Hepatocyte (in vitro differentiated cells): ENCODE data around the gene P3H3. TPM values are rescaled to one million over a fixed set of nuclear protein-coding genes. Genes with fewer than 3 reads are reported as not detected.
"Not testable (repeated sequence)": the region's sequence is repeated elsewhere in the genome, so short reads cannot be mapped to it uniquely, and the experiment has no call there.

Source experiments
- DNase-seq: peaks from one replicate; pipeline ENCODE4 v3.0.0-alpha.2; 2016; ENCODE audit warnings: low spot score
- H2AFZ ChIP-seq: fragments of 200-600 bp; sonication (generic); 2 replicates; pipeline ENCODE4 v1.6.0; 2016; ENCODE audit warnings: antibody characterized with exemption, mild to moderate bottlenecking
- H3K27ac ChIP-seq: fragments of 200-600 bp; sonication (generic); 2 replicates; pipeline ENCODE4 v1.5.1; 2016; ENCODE audit warnings: mild to moderate bottlenecking
- H3K27me3 ChIP-seq: fragments of 200-600 bp; sonication (generic); 2 replicates; pipeline ENCODE4 v1.6.1; 2016
- H3K36me3 ChIP-seq: fragments of 200-600 bp; sonication (generic); replicated peaks from 2 replicates; pipeline ENCODE4 v1.5.1; 2016; ENCODE audit warnings: low read depth; ENCODE audit not compliant: insufficient read depth
- H3K4me1 ChIP-seq: fragments of 200-600 bp; sonication (generic); 2 replicates; pipeline ENCODE4 v1.5.1; 2016; ENCODE audit warnings: mild to moderate bottlenecking, moderate library complexity; ENCODE audit not compliant: insufficient read depth
- H3K4me2 ChIP-seq: fragments of 200-600 bp; sonication (generic); 2 replicates; pipeline ENCODE4 v1.6.0; 2016
- H3K4me3 ChIP-seq: fragments of 200-600 bp; sonication (generic); 2 replicates; pipeline ENCODE4 v1.5.1; 2016; ENCODE audit warnings: mild to moderate bottlenecking
- H3K79me2 ChIP-seq: fragments of 200-600 bp; sonication (generic); 2 replicates; pipeline ENCODE4 v1.6.0; 2017; ENCODE audit warnings: mild to moderate bottlenecking
- H3K9me2 ChIP-seq: fragments of 200-600 bp; sonication (generic); replicated peaks from 2 replicates; pipeline ENCODE4 v1.6.0; 2017; ENCODE audit warnings: mild to moderate bottlenecking; ENCODE audit not compliant: insufficient read depth
- H3K9me3 ChIP-seq: fragments of 200-600 bp; sonication (generic); 2 replicates; pipeline ENCODE4 v1.5.1; 2016; ENCODE audit warnings: low read depth, mild to moderate bottlenecking
- H4K20me1 ChIP-seq: fragments of 200-600 bp; sonication (generic); 2 replicates; pipeline ENCODE4 v1.6.0; 2016; ENCODE audit warnings: mild to moderate bottlenecking; ENCODE audit not compliant: insufficient read depth, poor library complexity, severe bottlenecking
- CTCF ChIP-seq: fragments of 200-600 bp; sonication (generic); IDR thresholded peaks from 2 replicates; pipeline ENCODE4 v1.5.1; 2016; ENCODE audit warnings: antibody characterized with exemption, mild to moderate bottlenecking; ENCODE audit not compliant: poor library complexity
- EZH2 ChIP-seq: fragments of 200-600 bp; sonication (generic); IDR thresholded peaks from 2 replicates; pipeline ENCODE4 v1.6.1; 2016; ENCODE audit warnings: antibody characterized with exemption, mild to moderate bottlenecking, borderline replicate concordance
- EZH2phosphoT487 ChIP-seq: fragments of 200-600 bp; sonication (generic); IDR thresholded peaks from one replicate; pipeline ENCODE4 v1.6.1; 2018; ENCODE audit warnings: antibody characterized with exemption, mild to moderate bottlenecking, low read depth, moderate library complexity; ENCODE audit not compliant: unreplicated experiment, severe bottlenecking
- WGBS: methylation state at CpG from one replicate; pipeline ENCODE4 v1.1.6; 2016; ENCODE audit warnings: low lambda C conversion rate; ENCODE audit errors: missing lambda C conversion rate; 5-methylcytosine and 5-hydroxymethylcytosine counted together
- polyA plus RNA-seq: library from polyadenylated mRNA; unstranded; fragments of >200 nt; fragmentation: Nextera tagmentation; extraction: Ambion mirVana; gene quantifications from 2 replicates; pipeline ENCODE4 v1.2.1, GENCODE V29; 2016
- total RNA-seq: library from RNA; depleted of rRNA; stranded (reverse); fragments of >200 nt; gene quantifications from 2 replicates; pipeline ENCODE4 v1.2.3, GENCODE V29; 2014

The P3H3 gene
- total and polyA plus RNA-seq, 2 experiments from 2014 or later, result 38.1 to 38.6 TPM

- Histone ChIP-seq H3K27me3 (no peaks in the 10 kb centered on the region), H3K4me2 (peak overlapping the region; percentile 98), H3K4me1 (peaks cover 29% of the 10 kb centered on the region), H3K9me2 (no peaks in the 10 kb centered on the region), H3K9me3 (no peaks in the 10 kb centered on the region), H4K20me1 (peaks cover 21% of the 10 kb centered on the region), H3K79me2 (peaks cover 44% of the 10 kb centered on the region), H3K4me3 (peak overlapping the region; percentile 67), H3K27ac (peak overlapping the region; percentile 58), H2AFZ (no peak overlapping the region), H3K36me3 (no peaks in the 10 kb centered on the region)
- TF ChIP-seq CTCF, result no peak
- no peak for TF ChIP-seq EZH2
- 87% methylated on average over 12 of the region's 12 CpGs for WGBS
- peak; percentile 65 for DNase-seq
Observed at GRCh38 chr12:6871052-6871957, 43.1 kb downstream of the P3H3 start.

GRCh38 chr12:6872073-6873048 lies 44.2 kb downstream of the P3H3 start:
- TF ChIP-seq CTCF, result peak; percentile 92
- TF ChIP-seq EZH2, result no peak
- Histone ChIP-seq H3K4me1 (peaks cover 29% of the 10 kb centered on the region), H2AFZ (no peak overlapping the region), H3K27me3 (no peaks in the 10 kb centered on the region), H4K20me1 (peaks cover 21% of the 10 kb centered on the region), H3K9me3 (no peaks in the 10 kb centered on the region), H3K36me3 (no peaks in the 10 kb centered on the region), H3K4me2 (peak overlapping the region; percentile 98), H3K4me3 (peak overlapping the region; percentile 91), H3K79me2 (peaks cover 44% of the 10 kb centered on the region), H3K9me2 (no peaks in the 10 kb centered on the region), H3K27ac (peak overlapping the region; percentile 88)
- DNase-seq, result peak; percentile 93
- 5% methylated on average over 36 of the region's 40 CpGs for WGBS

GRCh38 chr12:6873094-6874014 lies 45.1 kb downstream of the P3H3 start, which contains the start of gene SPSB2:
Gene SPSB2, minus strand, starts transcription at chr12:6873303. Its CDS starts 402 bp downstream, at chr12:6872901.
- Histone ChIP-seq H3K4me1 (peaks cover 28% of the 10 kb centered on the region), H4K20me1 (peaks cover 17% of the 10 kb centered on the region), H3K79me2 (peaks cover 35% of the 10 kb centered on the region), H2AFZ (peak within 1 kb of the TSS; percentile 8), H3K9me2 (no peaks in the 10 kb centered on the region), H3K9me3 (no peaks in the 10 kb centered on the region), H3K27me3 (no peaks in the 10 kb centered on the region), H3K4me2 (peak within 1 kb of the TSS; percentile 98), H3K36me3 (no peaks in the 10 kb centered on the region), H3K27ac (peak within 1 kb of the TSS; percentile 88), H3K4me3 (peak within 1 kb of the TSS; percentile 91)
- TF ChIP-seq CTCF (no peak), EZH2phosphoT487 (no peak), EZH2 (no peak)
- whole genome bisulfite sequencing, result 3% methylated on average over 39 of the region's 66 CpGs
- DNase-seq, result peak; percentile 100

GRCh38 chr12:6874015-6874368 lies 45.8 kb downstream of the P3H3 start:
- peak overlapping the region; percentile 98 for H3K4me2 ChIP-seq
- H3K9me3 ChIP-seq, H3K9me2 ChIP-seq, DNase-seq, H3K27me3 ChIP-seq, H3K36me3 ChIP-seq: not testable (repeated sequence)
- 58% methylated on average over 9 of the region's 9 CpGs for whole genome bisulfite sequencing
- peaks cover 22% of the 10 kb centered on the region for H3K4me1 ChIP-seq
- H3K79me2 ChIP-seq, result peaks cover 29% of the 10 kb centered on the region
- H2AFZ ChIP-seq, result peak overlapping the region; percentile 8
- H3K4me3 ChIP-seq, result peak overlapping the region; percentile 60
- H4K20me1 ChIP-seq, result peaks cover 11% of the 10 kb centered on the region
- peak overlapping the region; percentile 86 for H3K27ac ChIP-seq

GRCh38 chr12:6879824-6880223 lies 51.6 kb downstream of the P3H3 start:
- not testable (repeated sequence) for H4K20me1 ChIP-seq, H3K36me3 ChIP-seq, H3K4me1 ChIP-seq, H3K9me2 ChIP-seq, DNase-seq, H3K4me2 ChIP-seq, H3K79me2 ChIP-seq, H3K27me3 ChIP-seq, H3K4me3 ChIP-seq, H2AFZ ChIP-seq, H3K9me3 ChIP-seq
- peak overlapping the region; percentile 73 for H3K27ac ChIP-seq
- WGBS, result 94% methylated on average over 11 of the region's 11 CpGs
